Endodermal cell (in vitro differentiated cells): ENCODE data around the gene SMAGP. TPM values are rescaled to one million over a fixed set of nuclear protein-coding genes. Genes with fewer than 3 reads are reported as not detected.

Source experiments
- DNase-seq: peaks from one replicate; pipeline ENCODE4 v3.0.0-alpha.2; 2017
- H3K27ac ChIP-seq: 2 replicates; pipeline ENCODE4 v1.5.1; 2013; ENCODE audit warnings: mild to moderate bottlenecking, low read depth, low read length, moderate library complexity
- H3K27me3 ChIP-seq: 2 replicates; pipeline ENCODE4 v1.6.1; 2013; ENCODE audit warnings: mild to moderate bottlenecking, low read length, moderate library complexity; ENCODE audit not compliant: insufficient read depth, control insufficient read depth, poor library complexity, severe bottlenecking
- H3K36me3 ChIP-seq: 2 replicates; pipeline ENCODE4 v1.7.0; 2013; ENCODE audit warnings: mild to moderate bottlenecking, low read length, moderate library complexity; ENCODE audit not compliant: control insufficient read depth, insufficient read depth
- H3K4me1 ChIP-seq: one replicate; pipeline ENCODE4 v1.7.0; 2013; ENCODE audit warnings: low read length; ENCODE audit not compliant: control insufficient read depth, insufficient read depth
- H3K4me3 ChIP-seq: 2 replicates; pipeline ENCODE4 v1.5.1; 2013; ENCODE audit warnings: mild to moderate bottlenecking, low read length, moderate library complexity
- H3K9ac ChIP-seq: 2 replicates; pipeline ENCODE4 v1.6.1; 2013; ENCODE audit warnings: mild to moderate bottlenecking, low read length, moderate library complexity; ENCODE audit not compliant: poor library complexity, severe bottlenecking; ENCODE audit errors: extremely low read depth
- H3K9me3 ChIP-seq: 2 replicates; pipeline ENCODE4 v1.6.1; 2013; ENCODE audit warnings: mild to moderate bottlenecking, low read length, moderate library complexity; ENCODE audit not compliant: control insufficient read depth
- H3K27ac Mint-ChIP-seq: 2 replicates; pipeline ENCODE4 v1.8.0; 2020; ENCODE audit warnings: mixed read lengths
- H3K27me3 Mint-ChIP-seq: 2 replicates; pipeline ENCODE4 v1.8.0; 2021; ENCODE audit warnings: mild to moderate bottlenecking, mixed read lengths; ENCODE audit not compliant: insufficient read depth
- H3K36me3 Mint-ChIP-seq: 2 replicates; pipeline ENCODE4 v1.8.0; 2020; ENCODE audit warnings: low read depth, mixed read lengths
- H3K4me1 Mint-ChIP-seq: 2 replicates; pipeline ENCODE4 v1.8.0; 2020; ENCODE audit warnings: mixed read lengths
- H3K4me3 Mint-ChIP-seq: 2 replicates; pipeline ENCODE4 v1.8.0; 2020; ENCODE audit warnings: mild to moderate bottlenecking, moderate library complexity, mixed read lengths
- H3K9me3 Mint-ChIP-seq: 2 replicates; pipeline ENCODE4 v1.8.0; 2020; ENCODE audit warnings: mild to moderate bottlenecking, mixed read lengths
- CTCF ChIP-seq: fragments of 200-600 bp; sonication (generic); conservative IDR thresholded peaks from 2 replicates; pipeline ENCODE4 v1.5.0; 2021; ENCODE audit warnings: antibody characterized with exemption, mild to moderate bottlenecking
- WGBS, 2 experiments: methylation state at CpG; one replicate each; pipeline versions ENCODE4 v1.1.5 to v1.1.7; 2013; ENCODE audit warnings: missing lambda C conversion rate in 2 of 2, mixed read lengths in 1 of 2; ENCODE audit not compliant: insufficient coverage in 1 of 2, insufficient read length in 1 of 2; 5-methylcytosine and 5-hydroxymethylcytosine counted together
- total RNA-seq, 2 donors: library from RNA; stranded (reverse); fragmentation: NEBNext Ultra II Directional in 1 of 2; extraction: Animal tissue kit (Norgen Biotek cat#: 25700) in 1 of 2; gene quantifications; 2 replicates in 1 of 2; 3 replicates in 1 of 2; pipeline ENCODE4 v1.2.1, GENCODE V29; 2021

The SMAGP gene
- total RNA-seq, 2 donors from 2014 or later = 43.5 to 61.2 TPM

- H3K9me3 Mint-ChIP-seq = no peaks in the 10 kb centered on the region
- no peaks in the 10 kb centered on the region for H3K4me1 Mint-ChIP-seq
- Histone ChIP-seq H3K27ac (no peak overlapping the region), H3K9me3 (no peaks in the 10 kb centered on the region), H3K4me3 (no peak overlapping the region), H3K9ac (no peak overlapping the region), H3K27me3 (no peaks in the 10 kb centered on the region), H3K36me3 (no peaks in the 10 kb centered on the region), H3K4me1 (no peaks in the 10 kb centered on the region)
- TF ChIP-seq CTCF = no peak
- no peak for DNase-seq
- peaks cover 13% of the 10 kb centered on the region for H3K36me3 Mint-ChIP-seq
- H3K27ac Mint-ChIP-seq = no peak overlapping the region
- no peaks in the 10 kb centered on the region for H3K27me3 Mint-ChIP-seq
- H3K4me3 Mint-ChIP-seq = no peak overlapping the region
- WGBS, 2 experiments = 92 to 94% methylated on average over 4 to 7 of the region's 7 CpGs
These were observed 62.1 kb downstream of the SMAGP start for GRCh38 chr12:51208016-51208660.

DNA sequence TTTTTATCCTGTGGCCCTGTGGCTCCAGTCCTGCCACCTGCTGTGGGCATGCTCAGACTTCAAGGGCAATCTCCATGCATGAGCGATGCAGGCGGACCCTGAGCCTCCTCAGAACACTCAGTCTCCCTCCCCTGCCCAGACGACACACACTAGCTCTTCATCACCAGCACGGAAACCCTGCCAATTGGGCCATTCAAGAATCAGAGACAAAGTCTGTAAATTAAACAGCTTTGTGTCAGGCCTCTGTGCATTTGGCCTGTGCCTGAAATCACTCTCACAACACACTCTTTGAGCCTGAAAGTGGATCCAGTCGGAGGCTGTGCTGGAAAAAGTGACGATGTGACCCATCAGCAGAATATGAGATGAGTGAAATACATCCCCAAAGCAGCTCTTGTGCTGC is 64.9 kb downstream of the SMAGP start:
- H3K9me3 ChIP-seq = no peaks in the 10 kb centered on the region
- Mint-ChIP-seq H3K9me3 (no peaks in the 10 kb centered on the region), H3K27ac (no peak overlapping the region), H3K4me3 (no peak overlapping the region), H3K27me3 (no peaks in the 10 kb centered on the region), H3K4me1 (no peaks in the 10 kb centered on the region), H3K36me3 (peaks cover 13% of the 10 kb centered on the region)
- H3K4me3 ChIP-seq = no peak overlapping the region
- no peaks in the 10 kb centered on the region for H3K36me3 ChIP-seq
- no peak for DNase-seq
- no peak for TF ChIP-seq CTCF
- 92 to 97% methylated on average over 5 to 6 of the region's 6 CpGs for WGBS, 2 experiments
- no peak overlapping the region for H3K27ac ChIP-seq
- no peak overlapping the region for H3K9ac ChIP-seq
- H3K4me1 ChIP-seq = no peaks in the 10 kb centered on the region
- H3K27me3 ChIP-seq = no peaks in the 10 kb centered on the region

DNA sequence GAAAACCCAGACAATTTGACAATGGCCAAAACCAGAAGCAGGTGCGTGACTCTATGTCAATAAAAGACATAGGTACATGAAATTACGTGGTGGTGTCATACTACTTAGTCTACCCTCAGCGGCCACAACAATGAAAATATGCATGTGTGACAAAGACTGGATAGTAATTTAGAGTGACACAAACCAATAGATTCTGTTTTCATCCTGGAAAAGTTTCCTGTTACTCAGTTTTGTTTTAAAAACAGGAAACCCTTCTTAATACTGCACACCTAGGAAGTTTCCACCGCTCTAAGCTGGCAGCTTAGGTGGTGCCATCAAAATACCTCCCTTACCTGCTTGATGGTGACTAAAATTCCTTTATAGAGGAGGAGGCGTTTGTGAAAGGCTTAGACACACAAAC is 67.5 kb downstream of the SMAGP start:
- no peaks in the 10 kb centered on the region for H3K27me3 ChIP-seq
- no peak for DNase-seq
- H3K27ac ChIP-seq = no peak overlapping the region
- no peak overlapping the region for H3K4me3 Mint-ChIP-seq
- no peaks in the 10 kb centered on the region for H3K4me1 Mint-ChIP-seq
- no peak overlapping the region for H3K27ac Mint-ChIP-seq
- no peak overlapping the region for H3K4me3 ChIP-seq
- no peaks in the 10 kb centered on the region for H3K27me3 Mint-ChIP-seq
- no peak overlapping the region for H3K9ac ChIP-seq
- H3K36me3 ChIP-seq = no peaks in the 10 kb centered on the region
- TF ChIP-seq CTCF = no peak
- no peaks in the 10 kb centered on the region for H3K9me3 ChIP-seq
- peaks cover 17% of the 10 kb centered on the region for H3K36me3 Mint-ChIP-seq
- no peaks in the 10 kb centered on the region for H3K9me3 Mint-ChIP-seq
- H3K4me1 ChIP-seq = no peaks in the 10 kb centered on the region
- WGBS, 2 experiments = 93 to 97% methylated on average over 3 to 5 of the region's 5 CpGs
